Activated naive CD8-positive, alpha-beta T cell treated with anti-CD3 and anti-CD28 coated beads for 36 hours (primary cell): ENCODE results near the gene PRRT2. TPM values are rescaled to one million over a fixed set of nuclear protein-coding genes. Genes with fewer than 3 reads are reported as not detected.

ENCODE experiments used
- DNase-seq: peaks from one replicate; pipeline ENCODE4 v3.0.0; 2021
- H3K27ac Mint-ChIP-seq: one replicate; pipeline ENCODE4 v1.8.0; 2022; ENCODE audit warnings: mild to moderate bottlenecking, moderate library complexity, mixed read lengths
- H3K27me3 Mint-ChIP-seq: one replicate; pipeline ENCODE4 v1.8.0; 2022; ENCODE audit warnings: mild to moderate bottlenecking, mixed read lengths
- H3K36me3 Mint-ChIP-seq: one replicate; pipeline ENCODE4 v1.8.0; 2021; ENCODE audit warnings: mild to moderate bottlenecking, mixed read lengths
- H3K4me1 Mint-ChIP-seq: one replicate; pipeline ENCODE4 v1.8.0; 2021; ENCODE audit warnings: mixed read lengths
- H3K4me3 Mint-ChIP-seq: one replicate; pipeline ENCODE4 v1.8.0; 2022; ENCODE audit warnings: mild to moderate bottlenecking, moderate library complexity, mixed read lengths
- H3K9me3 Mint-ChIP-seq: one replicate; pipeline ENCODE4 v1.8.0; 2022; ENCODE audit warnings: mixed read lengths
- total RNA-seq, 2 experiments: library from RNA; stranded (reverse); gene quantifications; one replicate each; pipeline ENCODE4 v1.2.3, GENCODE V29; 2021

The PRRT2 gene
- total RNA-seq, 2 experiments from 2014 or later = 0.52 to 1.3 TPM

DNA sequence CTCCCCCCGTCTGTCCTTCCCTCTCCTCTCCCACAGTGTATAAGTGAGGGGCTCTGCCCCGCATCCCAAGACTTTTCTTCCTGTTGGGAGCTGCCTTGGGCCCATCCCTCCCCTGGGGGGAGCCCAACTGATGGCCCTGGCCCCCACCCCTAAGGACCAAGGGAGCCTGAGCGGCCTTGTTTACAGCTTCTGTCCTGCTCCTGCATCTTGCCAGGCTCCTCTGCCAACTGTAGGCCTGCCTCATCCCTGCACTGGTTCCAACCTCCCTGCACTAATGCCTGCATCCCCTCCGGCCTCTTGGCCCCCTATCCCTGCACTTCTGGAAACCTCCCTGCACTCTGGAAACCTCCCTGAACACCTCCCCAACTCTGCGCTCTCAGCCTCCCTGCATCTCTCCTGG is 2.6 kb downstream of the PRRT2 start:
- H3K36me3 Mint-ChIP-seq = peaks cover 36% of the 10 kb centered on the region
- peak overlapping the region; percentile 94 for H3K4me3 Mint-ChIP-seq
- no peaks in the 10 kb centered on the region for H3K9me3 Mint-ChIP-seq
- DNase-seq = no peak
- H3K27ac Mint-ChIP-seq = peak overlapping the region; percentile 95
- peaks cover 59% of the 10 kb centered on the region for H3K4me1 Mint-ChIP-seq
- H3K27me3 Mint-ChIP-seq = peaks cover 8% of the 10 kb centered on the region

DNA sequence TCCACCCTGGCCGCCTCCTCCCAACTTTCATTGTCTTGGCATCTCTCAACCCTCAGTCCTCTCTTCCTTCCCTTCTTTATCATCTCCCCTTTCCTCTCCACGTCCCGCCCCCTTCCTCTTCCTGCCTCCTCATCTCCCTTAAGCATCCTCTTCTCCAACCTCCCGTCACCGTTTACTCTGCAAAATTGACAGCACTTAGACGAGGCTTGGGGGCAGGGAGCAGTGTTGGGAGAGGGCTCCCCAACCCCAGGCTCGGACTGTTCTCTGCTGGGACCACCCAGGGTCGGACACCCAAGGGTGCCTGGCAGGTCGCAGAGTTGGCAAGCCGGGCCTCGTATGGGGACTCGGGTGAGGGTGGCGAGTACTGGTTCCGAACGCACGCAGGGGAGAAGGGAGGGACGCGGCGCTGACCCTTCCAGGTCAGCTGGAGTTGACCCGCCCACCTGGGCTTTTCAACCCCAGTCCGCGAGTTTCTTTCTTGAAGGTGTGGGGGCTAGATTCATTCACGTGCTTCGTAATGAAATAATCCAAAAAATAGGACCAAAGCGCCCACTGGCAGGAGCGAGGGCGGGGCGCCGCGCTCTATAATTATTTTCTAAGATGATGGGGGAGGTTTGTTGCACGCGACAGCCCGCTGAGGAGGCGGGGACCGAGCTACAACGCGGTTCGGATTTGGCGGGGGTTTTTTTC is 3.2 kb downstream of the PRRT2 start:
- Mint-ChIP-seq H3K27ac (peak overlapping the region; percentile 95), H3K9me3 (no peaks in the 10 kb centered on the region), H3K27me3 (peaks cover 8% of the 10 kb centered on the region), H3K4me3 (peak overlapping the region; percentile 94), H3K4me1 (peaks cover 60% of the 10 kb centered on the region), H3K36me3 (peaks cover 31% of the 10 kb centered on the region)
- peak; percentile 67 for DNase-seq

DNA sequence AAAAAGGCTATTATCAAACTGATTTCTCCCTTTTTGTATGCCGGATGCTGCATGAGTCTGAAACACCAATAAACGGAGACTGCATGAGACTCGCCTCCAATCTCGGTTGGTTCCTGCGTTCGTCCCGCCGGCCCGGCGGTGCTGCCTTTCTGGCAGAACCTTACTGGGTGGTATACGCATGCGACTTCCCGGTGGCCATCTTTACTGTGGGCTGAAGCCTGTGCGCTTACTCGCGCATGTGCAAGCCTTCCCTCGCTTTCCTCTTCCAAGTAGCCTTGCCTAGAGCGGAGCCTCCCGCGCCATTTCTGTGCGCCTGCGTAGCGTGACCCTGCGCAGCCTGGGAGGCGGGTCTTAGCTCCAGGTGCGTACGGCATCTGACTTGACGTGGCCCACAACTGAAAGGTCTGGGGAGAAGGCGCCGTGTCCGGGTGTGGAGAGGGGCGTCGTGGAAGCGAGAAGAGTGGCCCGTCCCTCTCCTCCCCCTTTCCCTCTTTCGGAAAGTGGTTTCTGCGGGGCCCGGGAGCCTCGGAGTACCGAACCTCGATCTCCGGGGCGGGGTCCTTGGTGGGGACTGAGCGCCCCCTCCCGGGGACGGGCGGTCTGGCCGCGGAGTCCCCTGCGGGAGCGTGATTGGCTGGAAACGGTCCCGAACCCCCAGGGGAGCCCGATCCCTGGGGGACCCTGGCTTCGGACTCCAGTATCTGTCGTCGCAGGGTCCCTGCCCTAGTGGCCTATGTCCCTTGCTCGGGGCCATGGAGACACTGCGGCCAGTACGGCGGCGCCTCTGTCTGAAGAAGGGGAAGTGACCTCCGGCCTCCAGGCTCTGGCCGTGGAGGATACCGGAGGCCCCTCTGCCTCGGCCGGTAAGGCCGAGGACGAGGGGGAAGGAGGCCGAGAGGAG is 4.0 kb downstream of the PRRT2 start, which contains the start of gene PAGR1:
Gene PAGR1 (plus strand): TSS at position 360 of the 901 bp plus-strand sequence. CDS start 374 bp downstream, at position 734.
- Mint-ChIP-seq H3K27me3 (peaks cover 8% of the 10 kb centered on the region), H3K4me1 (peaks cover 54% of the 10 kb centered on the region), H3K36me3 (peaks cover 23% of the 10 kb centered on the region), H3K4me3 (peak within 1 kb of the TSS; percentile 94), H3K9me3 (no peaks in the 10 kb centered on the region), H3K27ac (peak within 1 kb of the TSS; percentile 95)
- peak; percentile 98 for DNase-seq

DNA sequence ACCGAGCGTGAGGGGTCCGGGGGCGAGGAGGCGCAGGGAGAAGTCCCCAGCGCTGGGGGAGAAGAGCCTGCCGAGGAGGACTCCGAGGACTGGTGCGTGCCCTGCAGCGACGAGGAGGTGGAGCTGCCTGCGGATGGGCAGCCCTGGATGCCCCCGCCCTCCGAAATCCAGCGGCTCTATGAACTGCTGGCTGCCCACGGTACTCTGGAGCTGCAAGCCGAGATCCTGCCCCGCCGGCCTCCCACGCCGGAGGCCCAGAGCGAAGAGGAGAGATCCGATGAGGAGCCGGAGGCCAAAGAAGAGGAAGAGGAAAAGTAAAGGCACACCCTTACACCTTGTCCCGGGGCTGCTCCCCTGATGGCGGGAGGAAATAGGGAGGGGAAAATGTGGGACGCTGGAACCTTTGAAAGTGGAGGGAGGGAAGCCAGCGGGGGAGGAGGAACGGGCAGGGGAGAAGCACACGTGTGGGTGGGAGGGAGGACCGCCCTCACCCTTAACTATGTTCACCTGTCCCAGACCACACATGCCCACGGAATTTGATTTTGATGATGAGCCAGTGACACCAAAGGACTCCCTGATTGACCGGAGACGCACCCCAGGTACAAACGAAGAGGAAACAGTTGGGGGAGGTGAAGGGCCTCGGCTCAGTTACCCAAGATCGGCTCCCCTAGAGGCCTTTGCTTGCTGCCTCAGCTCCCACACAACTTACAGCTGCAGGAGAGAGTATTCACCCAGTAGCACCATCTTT is 4.9 kb downstream of the PRRT2 start:
- Mint-ChIP-seq H3K9me3 (no peaks in the 10 kb centered on the region), H3K27ac (peak overlapping the region; percentile 95), H3K4me3 (peak overlapping the region; percentile 94), H3K36me3 (peaks cover 22% of the 10 kb centered on the region), H3K4me1 (peaks cover 53% of the 10 kb centered on the region), H3K27me3 (peaks cover 8% of the 10 kb centered on the region)
- peak; percentile 84 for DNase-seq

DNA sequence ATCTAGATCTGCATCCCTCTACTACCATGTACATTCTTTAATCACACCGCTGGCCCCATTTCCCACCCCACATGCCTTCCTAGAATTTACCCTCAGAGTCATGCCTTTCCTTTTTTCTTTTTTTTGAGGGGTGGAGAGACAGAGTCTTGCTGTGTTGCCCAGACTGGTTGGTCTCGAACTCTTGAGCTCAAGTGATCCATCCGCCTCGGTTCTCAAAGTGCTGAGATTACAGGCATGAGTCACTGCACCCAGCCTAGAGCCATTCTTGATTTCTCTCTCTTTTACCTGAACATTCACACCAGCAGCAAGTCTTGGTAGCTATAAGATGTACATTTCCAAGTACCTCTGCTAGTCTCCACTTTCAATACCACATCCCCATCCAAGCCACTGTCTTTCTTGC is 6.1 kb downstream of the PRRT2 start:
- peaks cover 4% of the 10 kb centered on the region for H3K27me3 Mint-ChIP-seq
- H3K9me3 Mint-ChIP-seq = no peaks in the 10 kb centered on the region
- peaks cover 24% of the 10 kb centered on the region for H3K36me3 Mint-ChIP-seq
- peak overlapping the region; percentile 87 for H3K27ac Mint-ChIP-seq
- no peak for DNase-seq
- peak overlapping the region; percentile 82 for H3K4me3 Mint-ChIP-seq
- H3K4me1 Mint-ChIP-seq = peaks cover 61% of the 10 kb centered on the region

DNA sequence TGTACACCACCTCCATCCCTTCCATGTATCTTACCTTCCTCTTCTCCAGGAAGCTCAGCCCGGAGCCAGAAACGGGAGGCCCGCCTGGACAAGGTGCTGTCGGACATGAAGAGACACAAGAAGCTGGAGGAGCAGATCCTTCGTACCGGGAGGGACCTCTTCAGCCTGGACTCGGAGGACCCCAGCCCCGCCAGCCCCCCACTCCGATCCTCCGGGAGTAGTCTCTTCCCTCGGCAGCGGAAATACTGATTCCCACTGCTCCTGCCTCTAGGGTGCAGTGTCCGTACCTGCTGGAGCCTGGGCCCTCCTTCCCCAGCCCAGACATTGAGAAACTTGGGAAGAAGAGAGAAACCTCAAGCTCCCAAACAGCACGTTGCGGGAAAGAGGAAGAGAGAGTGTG is 7.5 kb downstream of the PRRT2 start:
- DNase-seq = no peak
- Mint-ChIP-seq H3K27me3 (peaks cover 4% of the 10 kb centered on the region), H3K36me3 (peaks cover 24% of the 10 kb centered on the region), H3K4me3 (peak overlapping the region; percentile 89), H3K27ac (peak overlapping the region; percentile 94), H3K9me3 (no peaks in the 10 kb centered on the region), H3K4me1 (peaks cover 65% of the 10 kb centered on the region)

DNA sequence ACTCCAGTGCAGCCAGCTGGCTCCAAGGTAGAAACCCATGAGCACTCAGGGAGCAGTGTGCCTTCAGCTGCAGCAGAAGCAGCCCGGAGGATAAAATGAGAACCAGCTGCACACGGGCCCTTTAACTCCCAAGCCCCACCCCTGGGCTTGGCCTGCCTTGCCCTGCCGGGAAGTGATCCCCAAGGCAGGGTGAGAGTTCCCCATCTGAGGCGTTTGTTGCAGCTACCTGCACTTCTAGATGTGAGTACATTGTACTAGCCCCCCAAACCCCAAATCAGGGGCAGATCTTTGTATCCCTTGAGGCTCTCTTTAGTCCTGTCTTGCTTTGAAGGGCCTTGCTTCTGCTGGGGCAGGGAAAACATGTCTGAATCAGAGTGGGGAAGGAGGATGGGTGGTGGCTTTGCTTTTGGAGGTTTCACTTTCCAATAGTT is 8.3 kb downstream of the PRRT2 start, which contains the start of gene MVP:
Gene MVP (plus strand): TSS at position 192 of the 431 bp plus-strand sequence. CDS start 10,088 bp downstream, outside the sequence.
- Mint-ChIP-seq H3K9me3 (no peaks in the 10 kb centered on the region), H3K27me3 (peaks cover 4% of the 10 kb centered on the region), H3K36me3 (peaks cover 24% of the 10 kb centered on the region), H3K4me1 (peaks cover 65% of the 10 kb centered on the region), H3K27ac (peak within 1 kb of the TSS; percentile 94), H3K4me3 (peak within 1 kb of the TSS; percentile 89)
- DNase-seq = peak; percentile 59

DNA sequence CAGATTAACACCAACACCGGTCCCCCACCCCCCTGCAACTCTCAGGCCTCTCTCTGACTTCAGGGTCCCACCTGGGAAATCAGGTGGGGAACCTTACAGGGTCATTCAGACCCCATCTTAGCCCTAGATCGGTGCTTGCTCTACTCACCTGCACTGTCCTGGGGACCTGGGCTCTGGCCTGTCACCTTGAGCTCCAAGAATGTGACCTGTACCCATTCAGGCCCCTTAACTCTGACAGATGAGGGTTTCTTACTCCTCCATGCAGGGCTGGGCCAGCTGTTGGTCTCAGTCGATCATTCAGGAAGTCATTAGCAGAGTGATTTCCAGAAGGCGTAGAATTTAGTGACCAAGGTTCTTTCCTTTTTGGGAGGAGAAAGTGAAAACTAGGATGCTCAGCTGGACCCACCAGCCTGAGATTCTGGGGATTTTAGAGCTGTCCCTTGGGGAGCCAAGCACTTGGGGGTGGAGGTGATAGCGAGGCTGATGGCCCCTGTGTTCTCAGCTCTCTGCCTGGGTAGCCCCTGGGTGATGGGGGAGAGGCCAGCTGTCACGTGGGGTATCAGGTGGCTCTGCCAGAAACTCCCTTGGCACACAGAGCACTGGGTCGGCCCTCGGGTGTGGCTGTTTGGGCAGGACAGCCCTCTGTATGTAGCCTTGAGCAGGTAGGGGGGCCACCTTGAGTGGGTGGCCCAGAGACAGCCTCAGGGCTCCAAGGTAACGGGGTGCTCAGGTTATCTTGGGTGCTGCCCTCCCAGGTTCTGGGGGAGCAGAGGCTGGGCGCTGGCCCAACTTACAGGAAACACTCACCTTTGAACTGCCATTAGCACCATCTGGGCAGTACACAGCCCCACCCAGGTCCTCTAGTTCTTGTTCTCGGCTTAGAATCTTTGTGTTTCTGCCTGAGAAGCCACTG is 9.0 kb downstream of the PRRT2 start:
- H3K4me3 Mint-ChIP-seq = peak overlapping the region; percentile 89
- peaks cover under 1% of the 10 kb centered on the region for H3K27me3 Mint-ChIP-seq
- H3K4me1 Mint-ChIP-seq = peaks cover 68% of the 10 kb centered on the region
- peaks cover 24% of the 10 kb centered on the region for H3K36me3 Mint-ChIP-seq
- H3K27ac Mint-ChIP-seq = peak overlapping the region; percentile 94
- DNase-seq = peak; percentile 61
- no peaks in the 10 kb centered on the region for H3K9me3 Mint-ChIP-seq

DNA sequence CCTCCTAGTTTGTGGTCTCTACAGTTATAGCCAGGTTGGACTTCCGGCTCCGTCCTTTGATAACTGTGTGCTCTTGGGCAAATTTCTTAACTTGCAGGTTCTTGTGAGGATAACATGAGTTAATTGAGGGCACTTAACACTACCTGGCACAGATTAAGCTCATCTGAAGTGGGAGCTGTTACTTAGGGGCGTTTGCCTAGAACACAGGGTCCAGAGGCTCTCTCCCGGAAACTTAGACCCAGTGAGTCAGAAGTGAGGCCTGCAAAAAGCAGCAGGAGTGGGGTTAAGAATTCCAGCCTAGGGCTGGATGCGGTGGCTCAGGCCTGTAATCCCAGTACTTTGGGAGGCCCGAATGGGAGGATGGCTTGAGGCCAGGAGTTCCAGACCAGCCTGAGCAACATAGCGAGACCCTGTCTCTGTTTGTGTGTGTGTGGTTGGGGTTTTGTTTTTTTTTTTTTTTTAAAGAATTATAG is 9.7 kb downstream of the PRRT2 start:
- Mint-ChIP-seq H3K4me1 (peaks cover 75% of the 10 kb centered on the region), H3K36me3 (peaks cover 23% of the 10 kb centered on the region), H3K4me3 (peak overlapping the region; percentile 89), H3K27me3 (no peaks in the 10 kb centered on the region), H3K27ac (peak overlapping the region; percentile 94), H3K9me3 (no peaks in the 10 kb centered on the region)
- DNase-seq = no peak

DNA sequence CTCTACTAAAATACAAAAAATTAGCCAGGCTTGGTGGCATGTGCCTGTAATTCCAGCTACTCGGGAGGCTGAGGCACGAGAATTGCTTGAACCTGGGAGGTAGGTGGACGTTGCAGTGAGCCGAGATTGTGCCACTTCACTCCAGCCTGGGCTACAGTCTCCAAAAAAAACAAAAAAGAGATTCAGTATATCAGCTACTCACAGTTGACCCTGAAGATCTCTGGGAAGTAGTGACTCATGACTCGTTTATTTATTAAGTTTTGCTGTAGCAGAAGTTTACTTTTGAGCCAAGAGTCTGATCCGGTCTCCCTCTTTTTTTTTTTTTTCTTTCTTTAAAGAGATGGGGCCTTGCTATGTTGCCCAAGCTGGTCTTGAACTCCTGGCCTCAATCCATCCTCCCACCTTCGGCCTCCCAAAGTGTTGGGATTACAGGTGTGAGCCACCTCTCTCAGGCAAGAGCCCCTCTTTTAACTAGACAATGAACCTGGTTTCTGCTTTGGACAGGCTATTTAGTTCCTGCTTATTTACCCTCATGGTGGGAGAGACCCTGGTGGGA is 12.7 kb downstream of the PRRT2 start:
- DNase-seq = no peak
- H3K9me3 Mint-ChIP-seq = no peaks in the 10 kb centered on the region
- no peaks in the 10 kb centered on the region for H3K27me3 Mint-ChIP-seq
- peak overlapping the region; percentile 97 for H3K27ac Mint-ChIP-seq
- H3K36me3 Mint-ChIP-seq = peaks cover 2% of the 10 kb centered on the region
- peaks cover 73% of the 10 kb centered on the region for H3K4me1 Mint-ChIP-seq
- peak overlapping the region; percentile 26 for H3K4me3 Mint-ChIP-seq

DNA sequence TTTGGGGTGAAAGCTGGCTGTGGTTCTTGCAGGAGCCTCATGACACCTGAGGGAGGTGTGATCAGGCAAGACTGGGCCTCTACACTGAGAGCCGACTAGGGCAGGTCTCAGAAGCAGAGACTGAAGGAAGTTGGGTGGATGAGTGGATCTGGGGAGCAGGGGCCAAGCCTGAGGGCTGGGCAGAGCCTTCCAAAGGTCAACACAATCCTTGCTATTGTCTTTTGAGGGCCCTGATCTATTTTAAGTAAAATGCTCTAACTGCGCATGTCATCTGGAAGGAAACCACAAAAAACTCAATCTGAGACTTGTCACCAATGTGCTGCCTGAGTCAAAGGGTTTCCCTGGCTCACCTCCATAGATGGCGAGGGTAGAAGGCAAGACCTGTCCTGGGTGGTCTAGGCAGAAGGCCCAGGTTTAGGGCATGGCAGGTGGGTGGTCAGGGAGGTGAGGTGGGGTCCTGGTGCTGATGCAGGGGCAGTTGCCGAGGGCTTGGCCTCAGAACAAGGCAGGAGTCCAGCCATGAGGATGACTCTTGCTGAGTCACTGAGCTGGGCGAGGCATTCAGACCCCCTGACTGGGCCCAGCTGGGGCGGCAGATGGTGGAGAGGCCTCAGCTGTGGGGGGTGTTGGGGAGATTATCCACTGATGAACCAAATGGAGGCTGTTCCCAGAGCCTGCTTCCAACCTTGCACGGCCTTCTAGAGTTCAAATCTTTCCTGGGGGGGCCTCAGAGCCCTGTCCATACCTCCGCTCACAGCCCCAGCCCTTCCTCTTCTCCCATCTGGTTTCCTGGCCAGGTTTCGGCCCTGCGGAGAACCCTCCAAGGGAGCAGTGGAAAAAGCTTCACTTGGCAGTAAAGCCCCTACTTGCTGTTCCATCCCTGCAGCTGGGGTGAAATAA is 13.4 kb downstream of the PRRT2 start:
- peak overlapping the region; percentile 26 for H3K4me3 Mint-ChIP-seq
- peaks cover 2% of the 10 kb centered on the region for H3K36me3 Mint-ChIP-seq
- H3K4me1 Mint-ChIP-seq = peaks cover 71% of the 10 kb centered on the region
- no peaks in the 10 kb centered on the region for H3K9me3 Mint-ChIP-seq
- H3K27ac Mint-ChIP-seq = peak overlapping the region; percentile 97
- H3K27me3 Mint-ChIP-seq = no peaks in the 10 kb centered on the region
- DNase-seq = peak; percentile 64

DNA sequence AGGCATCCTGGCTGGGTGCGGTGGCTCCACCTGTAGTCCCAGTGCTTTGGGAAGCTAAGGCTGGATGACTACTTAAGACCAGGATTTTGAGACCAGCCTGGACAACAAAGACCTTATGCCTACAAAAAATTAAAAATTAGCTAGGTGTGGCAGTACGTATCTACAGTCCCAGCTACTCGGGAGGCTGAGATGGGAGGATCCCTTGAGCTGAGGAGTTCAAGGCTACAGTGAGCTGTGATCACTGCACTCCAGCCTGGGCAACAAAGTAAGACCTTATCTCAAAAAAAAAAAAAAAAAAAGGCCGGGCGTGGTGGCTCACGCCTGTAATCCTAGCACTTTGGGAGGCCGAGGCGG is 14.3 kb downstream of the PRRT2 start:
- Mint-ChIP-seq H3K27ac (peak overlapping the region; percentile 97), H3K4me3 (peak overlapping the region; percentile 78), H3K36me3 (peaks cover 2% of the 10 kb centered on the region), H3K27me3 (no peaks in the 10 kb centered on the region), H3K4me1 (peaks cover 68% of the 10 kb centered on the region), H3K9me3 (no peaks in the 10 kb centered on the region)
- DNase-seq = no peak

DNA sequence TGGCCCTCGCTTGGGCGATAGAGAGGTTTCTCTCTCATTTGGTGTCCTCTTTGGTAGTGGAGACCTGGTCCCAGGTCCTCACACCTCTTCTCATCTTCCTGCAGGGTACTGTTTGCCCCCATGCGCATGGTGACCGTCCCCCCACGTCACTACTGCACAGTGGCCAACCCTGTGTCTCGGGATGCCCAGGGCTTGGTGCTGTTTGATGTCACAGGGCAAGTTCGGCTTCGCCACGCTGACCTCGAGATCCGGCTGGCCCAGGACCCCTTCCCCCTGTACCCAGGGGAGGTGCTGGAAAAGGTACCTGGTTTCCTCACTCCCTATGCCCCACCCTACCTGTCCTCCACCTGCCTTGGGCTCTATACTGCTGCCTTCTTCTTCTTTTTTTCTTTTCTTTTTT is 18.8 kb downstream of the PRRT2 start:
- H3K4me1 Mint-ChIP-seq = peaks cover 39% of the 10 kb centered on the region
- no peaks in the 10 kb centered on the region for H3K27me3 Mint-ChIP-seq
- peaks cover 9% of the 10 kb centered on the region for H3K36me3 Mint-ChIP-seq
- no peak overlapping the region for H3K27ac Mint-ChIP-seq
- DNase-seq = no peak
- no peak overlapping the region for H3K4me3 Mint-ChIP-seq
- H3K9me3 Mint-ChIP-seq = no peaks in the 10 kb centered on the region
